Gastrocnemius medialis (tissue), 4 donors: ENCODE results near the gene SGCE. TPM values are rescaled to one million over a fixed set of nuclear protein-coding genes. Genes with fewer than 3 reads are reported as not detected.

Source experiments
- ATAC-seq, 2 donors: fragments of 150-250 bp; one replicate each; pipeline ENCODE4 v1.9.1; 2016
- DNase-seq, 2 donors: peaks; one replicate each; pipeline ENCODE4 v3.0.0-alpha.2; 2019
- H3K27ac ChIP-seq, 4 donors: fragments of 200-600 bp; sonication (generic); 1 replicate in 1 of 4; 2 replicates in 3 of 4; pipeline ENCODE4 v1.5.1; 2016 to 2018; ENCODE audit warnings: mild to moderate bottlenecking in 2 of 4, moderate library complexity in 1 of 4
- H3K27me3 ChIP-seq, 3 donors: fragments of 200-600 bp; sonication (generic) in 2 of 3; 1 replicate in 1 of 3; 2 replicates in 2 of 3; pipeline versions ENCODE4 v1.5.1 to v1.6.0; 2016 to 2019; ENCODE audit warnings: mild to moderate bottlenecking in 1 of 3, moderate library complexity in 1 of 3
- H3K36me3 ChIP-seq, 2 donors: fragments of 200-600 bp; sonication (generic) in 1 of 2; one replicate each; pipeline ENCODE4 v1.5.1; 2017 to 2018
- H3K4me1 ChIP-seq, 2 donors: fragments of 200-600 bp; sonication (generic) in 1 of 2; one replicate each; pipeline ENCODE4 v1.5.1; 2016 to 2017; ENCODE audit warnings: mild to moderate bottlenecking in 2 of 2
- H3K4me3 ChIP-seq, 4 donors: fragments of 200-600 bp; sonication (generic) in 3 of 4; 1 replicate in 1 of 4; 2 replicates in 3 of 4; pipeline ENCODE4 v1.5.1; 2016 to 2019; ENCODE audit warnings: mild to moderate bottlenecking in 2 of 4
- H3K9me3 ChIP-seq, 3 donors: fragments of 200-600 bp; sonication (generic) in 2 of 3; 1 replicate in 1 of 3; 2 replicates in 2 of 3; pipeline ENCODE4 v1.5.1; 2016 to 2019
- POLR2A ChIP-seq, 2 donors: fragments of 450-650 bp; IDR thresholded peaks; one replicate each; pipeline ENCODE4 v1.6.1; 2017; ENCODE audit warnings: antibody characterized with exemption in 2 of 2, mild to moderate bottlenecking in 2 of 2, moderate library complexity in 2 of 2
- in situ Hi-C, 4 donors: fragments of 200-750 bp; cut with MboI; loops; one replicate each; pipeline versions ENCODE4 v1.15.0 to v1.8.0; 2017; ENCODE audit warnings: low sequenced_read_pairs in 4 of 4
- intact Hi-C: fragments of 100-400 bp; cut with DNase I; formaldehyde crosslinking; loops from one replicate; pipeline ENCODE4 v1.15.1; 2023; ENCODE audit warnings: low total_unique reads
- total RNA-seq, 4 donors: library from RNA; depleted of rRNA; stranded (reverse); fragments of >200 nt; gene quantifications; one replicate each; pipeline versions ENCODE4 v1.1.0 to v1.2.3, GENCODE V29; 2016
- TF ChIP-seq, protein P1 (sequence below), 5 experiments: fragments of 450-650 bp in 3 of 5; fragments of 200-600 bp in 2 of 5; sonication (generic) in 2 of 5; IDR thresholded peaks in 4 of 5; conservative IDR thresholded peaks in 1 of 5; 1 replicate in 4 of 5; 2 replicates in 1 of 5; pipeline ENCODE4 v1.5.1; 2016 to 2019; ENCODE audit warnings: antibody characterized with exemption in 5 of 5, mild to moderate bottlenecking in 3 of 5, moderate library complexity in 3 of 5

SGCE gene
- total RNA-seq, 4 donors from 2014 or later: 5.1 to 8.6 (median 6.1) TPM

DNA sequence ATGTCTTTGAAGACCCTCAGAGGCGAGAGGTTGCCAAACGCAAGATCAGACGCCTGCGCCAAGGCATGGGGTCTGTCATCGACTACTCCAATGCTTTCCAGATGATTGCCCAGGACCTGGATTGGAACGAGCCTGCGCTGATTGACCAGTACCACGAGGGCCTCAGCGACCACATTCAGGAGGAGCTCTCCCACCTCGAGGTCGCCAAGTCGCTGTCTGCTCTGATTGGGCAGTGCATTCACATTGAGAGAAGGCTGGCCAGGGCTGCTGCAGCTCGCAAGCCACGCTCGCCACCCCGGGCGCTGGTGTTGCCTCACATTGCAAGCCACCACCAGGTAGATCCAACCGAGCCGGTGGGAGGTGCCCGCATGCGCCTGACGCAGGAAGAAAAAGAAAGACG is 8.1 kb upstream of the SGCE start:
- no peak for DNase-seq

DNA sequence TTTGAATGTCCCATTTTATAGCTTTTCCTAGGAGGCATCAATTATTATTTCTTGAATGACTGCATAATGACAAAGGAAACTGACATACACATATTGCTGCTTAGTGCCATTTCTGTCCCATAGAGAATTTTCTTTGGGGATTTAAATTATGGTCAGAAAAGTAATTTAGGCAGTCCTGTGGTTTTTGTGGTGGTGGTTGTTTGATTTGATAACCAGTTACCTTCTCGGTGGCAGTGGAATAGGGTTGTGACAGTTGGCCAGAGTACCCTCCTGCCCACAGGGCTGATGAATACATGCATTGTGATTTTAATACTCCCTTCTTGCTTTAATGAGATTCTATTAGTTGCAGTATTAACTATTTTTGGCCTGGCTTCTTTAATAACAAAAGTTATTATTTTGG is 6.6 kb upstream of the SGCE start:
- Histone ChIP-seq H3K9me3 (no peaks in the 10 kb centered on the region), H3K27ac (no peak overlapping the region), H3K27me3 (no peaks in the 10 kb centered on the region), H3K4me3 (no peak overlapping the region), H3K4me1 (peaks cover 0 to 5% of the 10 kb centered on the region in 2 donors), H3K36me3 (no peaks in the 10 kb centered on the region)
- DNase-seq: no peak
- TF ChIP-seq, protein P1, sequence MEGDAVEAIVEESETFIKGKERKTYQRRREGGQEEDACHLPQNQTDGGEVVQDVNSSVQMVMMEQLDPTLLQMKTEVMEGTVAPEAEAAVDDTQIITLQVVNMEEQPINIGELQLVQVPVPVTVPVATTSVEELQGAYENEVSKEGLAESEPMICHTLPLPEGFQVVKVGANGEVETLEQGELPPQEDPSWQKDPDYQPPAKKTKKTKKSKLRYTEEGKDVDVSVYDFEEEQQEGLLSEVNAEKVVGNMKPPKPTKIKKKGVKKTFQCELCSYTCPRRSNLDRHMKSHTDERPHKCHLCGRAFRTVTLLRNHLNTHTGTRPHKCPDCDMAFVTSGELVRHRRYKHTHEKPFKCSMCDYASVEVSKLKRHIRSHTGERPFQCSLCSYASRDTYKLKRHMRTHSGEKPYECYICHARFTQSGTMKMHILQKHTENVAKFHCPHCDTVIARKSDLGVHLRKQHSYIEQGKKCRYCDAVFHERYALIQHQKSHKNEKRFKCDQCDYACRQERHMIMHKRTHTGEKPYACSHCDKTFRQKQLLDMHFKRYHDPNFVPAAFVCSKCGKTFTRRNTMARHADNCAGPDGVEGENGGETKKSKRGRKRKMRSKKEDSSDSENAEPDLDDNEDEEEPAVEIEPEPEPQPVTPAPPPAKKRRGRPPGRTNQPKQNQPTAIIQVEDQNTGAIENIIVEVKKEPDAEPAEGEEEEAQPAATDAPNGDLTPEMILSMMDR (IDR thresholded peaks at IDR 0.05 in 4 of 5, conservative IDR thresholded peaks at IDR 0.05 in 1 of 5): no peak
- TF ChIP-seq POLR2A (IDR thresholded peaks at IDR 0.05): no peak
- ATAC-seq: no peak
- in situ Hi-C loops: no loop called here
- intact Hi-C loops: no loop called here

More for the DNA sequence above, 8.1 kb upstream of the SGCE start:
- H3K36me3 ChIP-seq: no peaks in the 10 kb centered on the region
- no peak overlapping the region for H3K4me3 ChIP-seq
- intact Hi-C loops (no loop called here), in situ Hi-C loops (no loop called here)
- no peaks in the 10 kb centered on the region for H3K9me3 ChIP-seq
- ATAC-seq: no peak
- H3K27me3 ChIP-seq: no peaks in the 10 kb centered on the region
- TF ChIP-seq, protein P1 (IDR thresholded peaks at IDR 0.05 in 4 of 5, conservative IDR thresholded peaks at IDR 0.05 in 1 of 5): no peak
- TF ChIP-seq POLR2A (IDR thresholded peaks at IDR 0.05): no peak
- H3K27ac ChIP-seq: no peak overlapping the region
- peaks cover 0 to under 1% of the 10 kb centered on the region in 2 donors for H3K4me1 ChIP-seq

DNA sequence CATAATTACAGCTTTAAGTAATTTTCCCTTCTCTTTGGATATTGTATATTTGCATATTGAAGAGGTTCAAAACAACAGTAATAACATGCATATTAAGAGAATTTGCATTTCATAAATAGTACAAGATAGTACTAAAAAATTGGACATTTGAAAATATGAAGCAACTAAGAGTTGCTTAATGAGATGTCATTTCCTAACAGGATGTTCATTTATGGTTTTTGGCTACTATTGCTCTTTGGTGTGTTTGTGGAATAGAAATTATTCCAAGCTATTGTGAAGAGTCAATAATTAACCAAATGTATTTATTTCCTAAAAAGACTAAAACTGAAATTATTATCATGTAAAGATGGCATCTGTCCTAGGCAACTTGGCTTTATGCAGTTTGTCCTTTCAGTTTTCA is 4.1 kb upstream of the SGCE start:
- intact Hi-C loops (no loop called here), in situ Hi-C loops (no loop called here)
- H3K9me3 ChIP-seq: no peaks in the 10 kb centered on the region
- DNase-seq: no peak
- peaks cover 9% of the 10 kb centered on the region in 2 donors for H3K4me1 ChIP-seq
- TF ChIP-seq, protein P1 (IDR thresholded peaks at IDR 0.05 in 4 of 5, conservative IDR thresholded peaks at IDR 0.05 in 1 of 5): no peak
- no peak for TF ChIP-seq POLR2A (IDR thresholded peaks at IDR 0.05)
- peaks cover 6 to 10% (median 9%) of the 10 kb centered on the region in 3 donors for H3K27me3 ChIP-seq
- no peak overlapping the region for H3K4me3 ChIP-seq
- H3K27ac ChIP-seq: no peak overlapping the region
- no peak for ATAC-seq
- H3K36me3 ChIP-seq: no peaks in the 10 kb centered on the region

DNA sequence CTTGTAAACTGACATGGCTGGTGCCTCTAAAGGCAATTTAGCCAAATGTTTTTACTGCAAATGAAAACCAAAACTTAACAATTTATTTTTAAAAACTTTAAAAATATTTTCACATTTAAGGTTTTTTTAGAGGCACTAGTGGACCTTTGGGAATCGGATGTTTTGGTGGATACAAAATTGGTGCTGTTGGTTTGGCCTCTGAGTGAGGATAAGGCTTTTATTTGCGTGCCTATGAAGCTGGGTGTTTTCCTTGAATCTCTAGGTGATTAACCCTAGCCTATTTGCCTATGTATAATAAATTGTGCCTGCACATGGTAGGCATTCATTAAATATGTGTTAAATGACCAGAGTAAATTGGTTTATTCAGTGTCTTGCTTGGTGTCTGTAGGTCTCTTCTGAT is 2.9 kb upstream of the SGCE start:
- Histone ChIP-seq H3K9me3 (no peaks in the 10 kb centered on the region), H3K27ac (peak overlapping the region in 1 of 4 donors; percentile 15), H3K27me3 (peaks cover 18 to 21% (median 21%) of the 10 kb centered on the region in 3 donors), H3K4me3 (peak overlapping the region in 3 of 4 donors; percentile 49 to 61 (median 53)), H3K4me1 (peaks cover 15 to 17% of the 10 kb centered on the region in 2 donors), H3K36me3 (no peaks in the 10 kb centered on the region)
- in situ Hi-C loops: no loop called here
- TF ChIP-seq, protein P1 (IDR thresholded peaks at IDR 0.05 in 4 of 5, conservative IDR thresholded peaks at IDR 0.05 in 1 of 5): no peak
- TF ChIP-seq POLR2A (IDR thresholded peaks at IDR 0.05): no peak
- DNase-seq (no peak), ATAC-seq (no peak)
- intact Hi-C loops: loop anchor here (5.0 to 10.0 kb wide), 3 partner anchors 38 to 224 kb away; no protein-coding TSS in a partner anchor
